Spleen (tissue), 7 donors: ENCODE measurements around the gene WNT7A.

ENCODE experiments used
- POLR2A ChIP-seq, 3 donors: fragments of 450-650 bp; IDR thresholded peaks; one replicate each; pipeline ENCODE4 v1.5.1; 2017; ENCODE audit warnings: antibody characterized with exemption in 3 of 3, mild to moderate bottlenecking in 1 of 3
- TF ChIP-seq, protein P1 (sequence below), 11 experiments: fragments of 200-600 bp in 7 of 11; fragments of 450-650 bp in 4 of 11; sonication (generic) in 4 of 11; IDR thresholded peaks in 8 of 11; conservative IDR thresholded peaks in 3 of 11; 1 replicate in 7 of 11; 2 replicates in 4 of 11; pipeline versions ENCODE4 v1.4.0 to v1.8.0; 2016 to 2021; ENCODE audit warnings: antibody characterized with exemption in 11 of 11, inconsistent platforms in 4 of 11, mild to moderate bottlenecking in 1 of 11
- donor health status: DM: no; HTN: no; CAD: no; lungs with moderate emphysema.
- donor health status: DM: no; HTN: no; CAD: no.
- donor health status: DM: no; HTN: no; CAD: no.

DNA sequence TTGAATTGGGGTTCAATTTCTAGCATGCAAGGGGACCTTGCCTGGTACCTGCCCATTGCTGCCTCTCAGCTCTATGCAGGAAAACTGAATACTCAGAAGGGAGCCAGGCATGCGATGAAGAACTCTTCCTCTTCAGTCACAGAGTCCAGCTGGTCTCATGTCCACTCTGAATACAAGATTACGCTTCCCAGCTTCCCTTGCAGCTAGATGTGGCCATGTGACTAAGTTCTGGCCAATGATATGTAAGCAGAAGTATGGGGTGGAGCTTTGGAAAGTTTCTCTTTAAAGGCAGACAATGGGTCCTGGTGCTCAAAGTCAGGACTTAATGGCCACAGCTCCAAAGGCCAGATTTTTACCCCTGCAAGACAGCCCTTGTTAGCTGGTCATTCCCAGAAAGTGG lies 9.0 kb downstream of the WNT7A start:
- TF ChIP-seq, protein P1, sequence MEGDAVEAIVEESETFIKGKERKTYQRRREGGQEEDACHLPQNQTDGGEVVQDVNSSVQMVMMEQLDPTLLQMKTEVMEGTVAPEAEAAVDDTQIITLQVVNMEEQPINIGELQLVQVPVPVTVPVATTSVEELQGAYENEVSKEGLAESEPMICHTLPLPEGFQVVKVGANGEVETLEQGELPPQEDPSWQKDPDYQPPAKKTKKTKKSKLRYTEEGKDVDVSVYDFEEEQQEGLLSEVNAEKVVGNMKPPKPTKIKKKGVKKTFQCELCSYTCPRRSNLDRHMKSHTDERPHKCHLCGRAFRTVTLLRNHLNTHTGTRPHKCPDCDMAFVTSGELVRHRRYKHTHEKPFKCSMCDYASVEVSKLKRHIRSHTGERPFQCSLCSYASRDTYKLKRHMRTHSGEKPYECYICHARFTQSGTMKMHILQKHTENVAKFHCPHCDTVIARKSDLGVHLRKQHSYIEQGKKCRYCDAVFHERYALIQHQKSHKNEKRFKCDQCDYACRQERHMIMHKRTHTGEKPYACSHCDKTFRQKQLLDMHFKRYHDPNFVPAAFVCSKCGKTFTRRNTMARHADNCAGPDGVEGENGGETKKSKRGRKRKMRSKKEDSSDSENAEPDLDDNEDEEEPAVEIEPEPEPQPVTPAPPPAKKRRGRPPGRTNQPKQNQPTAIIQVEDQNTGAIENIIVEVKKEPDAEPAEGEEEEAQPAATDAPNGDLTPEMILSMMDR (IDR thresholded peaks at IDR 0.05 in 8 of 11, conservative IDR thresholded peaks at IDR 0.05 in 3 of 11) = no peak
- TF ChIP-seq POLR2A (IDR thresholded peaks at IDR 0.05) = no peak
